ENCODE measurements around the gene PTPRG. TPM values are rescaled to one million over a fixed set of nuclear protein-coding genes. Genes with fewer than 3 reads are reported as not detected.

PTPRG gene
- total RNA-seq, 6 experiments from 2014 or later, result 29.4 to 34.7 (median 32.7) TPM

DNA sequence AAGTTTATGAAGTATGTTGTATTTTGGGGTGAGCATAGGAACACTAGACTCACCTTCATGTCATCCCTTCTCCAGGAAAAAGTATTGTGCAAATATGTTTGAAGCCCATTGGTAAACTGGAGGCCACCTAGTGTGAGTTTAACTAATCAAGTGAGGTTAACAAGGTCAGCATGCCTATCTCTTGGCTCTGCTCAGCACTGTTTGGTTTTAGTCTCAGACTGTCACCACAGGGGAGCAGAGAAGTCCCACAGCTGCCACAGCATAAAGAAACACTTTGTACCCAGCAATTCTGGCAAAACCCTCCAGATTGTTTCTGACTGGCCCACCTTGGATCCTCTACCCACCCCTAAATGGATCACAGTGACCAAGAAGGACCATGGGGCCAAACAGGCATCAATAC lies 659.2 kb downstream of the PTPRG start:
- TF ChIP-seq, protein P1, sequence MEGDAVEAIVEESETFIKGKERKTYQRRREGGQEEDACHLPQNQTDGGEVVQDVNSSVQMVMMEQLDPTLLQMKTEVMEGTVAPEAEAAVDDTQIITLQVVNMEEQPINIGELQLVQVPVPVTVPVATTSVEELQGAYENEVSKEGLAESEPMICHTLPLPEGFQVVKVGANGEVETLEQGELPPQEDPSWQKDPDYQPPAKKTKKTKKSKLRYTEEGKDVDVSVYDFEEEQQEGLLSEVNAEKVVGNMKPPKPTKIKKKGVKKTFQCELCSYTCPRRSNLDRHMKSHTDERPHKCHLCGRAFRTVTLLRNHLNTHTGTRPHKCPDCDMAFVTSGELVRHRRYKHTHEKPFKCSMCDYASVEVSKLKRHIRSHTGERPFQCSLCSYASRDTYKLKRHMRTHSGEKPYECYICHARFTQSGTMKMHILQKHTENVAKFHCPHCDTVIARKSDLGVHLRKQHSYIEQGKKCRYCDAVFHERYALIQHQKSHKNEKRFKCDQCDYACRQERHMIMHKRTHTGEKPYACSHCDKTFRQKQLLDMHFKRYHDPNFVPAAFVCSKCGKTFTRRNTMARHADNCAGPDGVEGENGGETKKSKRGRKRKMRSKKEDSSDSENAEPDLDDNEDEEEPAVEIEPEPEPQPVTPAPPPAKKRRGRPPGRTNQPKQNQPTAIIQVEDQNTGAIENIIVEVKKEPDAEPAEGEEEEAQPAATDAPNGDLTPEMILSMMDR (IDR thresholded peaks at IDR 0.05), result no peak
- Mint-ChIP-seq H3K4me1 (ENCODE audit: low read depth) (peaks cover 8% of the 10 kb centered on the region), H3K36me3 (ENCODE audit: low read depth) (peaks cover 17% of the 10 kb centered on the region), H3K4me3 (no peak overlapping the region), H3K27ac (no peak overlapping the region), H3K9me3 (no peaks in the 10 kb centered on the region), H3K27me3 (ENCODE audit: insufficient read depth) (no peaks in the 10 kb centered on the region)
- DNase-seq, result no peak

DNA sequence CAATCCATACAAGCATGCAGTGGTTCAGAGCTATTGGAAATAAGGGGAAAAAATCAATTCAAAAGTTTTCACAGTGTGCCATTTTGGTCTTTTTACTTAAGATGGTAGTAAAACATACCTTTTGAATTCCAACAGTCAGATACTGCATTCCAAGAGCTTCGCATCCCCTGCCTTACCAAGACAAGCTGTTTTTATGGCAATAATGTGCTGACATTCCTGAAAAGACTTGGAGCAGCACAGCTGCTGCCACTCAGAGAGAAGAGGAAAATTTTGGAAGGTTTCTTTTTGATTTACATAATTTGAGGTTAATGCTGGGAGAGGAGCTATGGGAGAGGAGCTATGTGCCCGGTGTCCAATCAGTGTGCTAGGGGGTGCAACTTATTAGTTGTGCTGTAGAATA lies 663.7 kb downstream of the PTPRG start:
- peaks cover 13% of the 10 kb centered on the region for H3K36me3 Mint-ChIP-seq (ENCODE audit: low read depth)
- peaks cover 8% of the 10 kb centered on the region for H3K4me1 Mint-ChIP-seq (ENCODE audit: low read depth)
- TF ChIP-seq, protein P1 (IDR thresholded peaks at IDR 0.05), result no peak
- H3K4me3 Mint-ChIP-seq, result no peak overlapping the region
- no peaks in the 10 kb centered on the region for H3K27me3 Mint-ChIP-seq (ENCODE audit: insufficient read depth)
- H3K9me3 Mint-ChIP-seq, result no peaks in the 10 kb centered on the region
- H3K27ac Mint-ChIP-seq, result no peak overlapping the region
- no peak for DNase-seq

DNA sequence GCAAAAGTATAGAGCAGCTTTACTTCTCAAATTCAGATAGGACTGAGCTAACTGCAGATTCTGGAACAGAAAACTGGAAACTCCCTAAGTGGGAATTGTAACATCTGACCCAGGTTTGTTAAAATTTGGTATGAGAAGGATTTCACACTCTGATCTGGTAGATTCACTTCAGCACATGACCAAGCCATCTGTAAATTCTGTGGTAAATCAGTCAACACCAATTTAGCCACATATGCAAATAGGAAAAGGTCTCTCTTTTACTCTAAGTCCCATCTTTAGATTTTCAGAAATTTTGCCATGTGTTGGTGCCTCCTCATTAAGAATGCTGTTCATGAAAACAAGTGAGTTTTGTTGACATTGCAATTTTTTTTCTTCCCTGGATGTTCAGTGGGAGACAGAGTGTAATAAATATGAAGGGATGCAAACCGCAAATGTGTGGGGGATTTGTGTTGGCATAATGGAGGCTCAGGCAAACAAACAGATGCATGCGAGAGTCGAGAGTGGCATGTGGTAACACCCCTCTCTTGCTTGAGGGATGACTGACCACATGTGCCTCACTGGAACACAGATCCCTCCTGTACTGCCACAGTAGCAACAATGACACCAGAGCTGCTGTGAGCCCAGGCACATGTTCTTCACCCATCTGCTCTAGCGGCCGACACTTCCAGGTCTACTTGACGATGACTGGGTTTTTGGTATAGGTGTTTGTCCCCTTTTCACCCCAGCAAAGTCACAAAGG lies 665.4 kb downstream of the PTPRG start:
- Mint-ChIP-seq H3K27me3 (ENCODE audit: insufficient read depth) (no peaks in the 10 kb centered on the region; the same call in 1 of the 2 replicates), H3K4me1 (ENCODE audit: low read depth) (peaks cover 8% of the 10 kb centered on the region), H3K36me3 (ENCODE audit: low read depth) (0 out of 2 replicates have a peak, but pooled peaks cover 5% of the 10 kb centered on the region), H3K9me3 (no peaks in the 10 kb centered on the region), H3K27ac (no peak overlapping the region), H3K4me3 (no peak overlapping the region)
- TF ChIP-seq, protein P1 (IDR thresholded peaks at IDR 0.05), result no peak
- no peak for DNase-seq

DNA sequence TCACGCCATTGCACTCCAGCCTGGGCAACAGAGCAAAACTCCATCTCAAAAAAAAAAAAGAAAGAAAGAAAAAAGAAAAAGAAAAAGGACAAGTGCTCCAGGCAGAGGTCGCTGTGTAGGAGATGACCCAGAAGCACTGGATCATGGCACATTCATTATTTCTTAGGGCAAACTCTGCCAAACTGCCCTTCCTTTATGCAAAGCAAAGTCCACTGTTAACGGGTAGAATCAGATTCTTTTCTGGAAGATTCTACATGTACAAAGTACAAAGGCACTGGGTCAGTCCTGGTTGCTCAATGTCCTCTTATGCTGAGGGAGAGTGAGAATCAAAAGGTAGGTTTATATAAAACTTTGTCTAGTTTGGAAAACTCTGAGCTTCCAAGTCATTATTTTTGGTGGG lies 667.1 kb downstream of the PTPRG start:
- TF ChIP-seq, protein P1 (IDR thresholded peaks at IDR 0.05), result no peak
- H3K4me1 Mint-ChIP-seq (ENCODE audit: low read depth), result peaks cover 8% of the 10 kb centered on the region
- no peak overlapping the region for H3K27ac Mint-ChIP-seq
- H3K4me3 Mint-ChIP-seq, result no peak overlapping the region
- no peaks in the 10 kb centered on the region for H3K36me3 Mint-ChIP-seq (ENCODE audit: low read depth)
- no peaks in the 10 kb centered on the region; the same call in 1 of the 2 replicates for H3K27me3 Mint-ChIP-seq (ENCODE audit: insufficient read depth)
- no peak for DNase-seq
- H3K9me3 Mint-ChIP-seq, result no peaks in the 10 kb centered on the region

DNA sequence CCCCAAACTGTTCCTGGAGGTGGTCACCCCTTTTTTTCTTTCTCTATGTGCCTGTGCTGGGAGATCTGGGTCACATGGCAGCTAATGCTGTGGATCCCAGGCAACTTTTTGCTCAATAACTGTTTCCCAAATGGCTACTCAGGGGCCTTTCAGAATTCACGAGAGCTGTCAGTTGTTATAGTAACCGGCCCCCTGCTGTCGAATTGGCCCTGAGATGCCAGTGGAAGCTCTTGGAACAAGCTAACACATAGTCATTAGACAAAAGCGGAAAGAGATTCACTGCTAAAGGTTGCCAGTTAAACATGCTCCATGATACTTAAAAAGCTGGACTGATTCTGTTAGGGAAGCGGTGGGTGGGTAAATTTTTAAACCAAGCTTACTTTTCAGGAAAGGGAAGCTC lies 667.8 kb downstream of the PTPRG start:
- no peak for DNase-seq
- H3K4me1 Mint-ChIP-seq (ENCODE audit: low read depth), result peaks cover 8% of the 10 kb centered on the region
- no peaks in the 10 kb centered on the region for H3K9me3 Mint-ChIP-seq
- TF ChIP-seq, protein P1 (IDR thresholded peaks at IDR 0.05), result no peak
- H3K4me3 Mint-ChIP-seq, result no peak overlapping the region
- no peaks in the 10 kb centered on the region; the same call in 1 of the 2 replicates for H3K27me3 Mint-ChIP-seq (ENCODE audit: insufficient read depth)
- H3K27ac Mint-ChIP-seq, result no peak overlapping the region
- no peaks in the 10 kb centered on the region for H3K36me3 Mint-ChIP-seq (ENCODE audit: low read depth)
